Dendritic cell treated with granulocyte-macrophage colony-stimulating factor and Interleukin-4, amounts not matched to agents 40 ng/mL and 50 ng/mL, for 4 days (primary cell): ENCODE results near the gene GPC4.

Experiments
- H3K27ac Mint-ChIP-seq: one replicate; pipeline ENCODE4 v1.8.0; 2022; ENCODE audit warnings: mild to moderate bottlenecking, mixed read lengths
- H3K27me3 Mint-ChIP-seq: one replicate; pipeline ENCODE4 v1.8.0; 2022; ENCODE audit warnings: mild to moderate bottlenecking, mixed read lengths
- H3K36me3 Mint-ChIP-seq: one replicate; pipeline ENCODE4 v1.8.0; 2022; ENCODE audit warnings: low read depth, mixed read lengths
- H3K4me1 Mint-ChIP-seq: one replicate; pipeline ENCODE4 v1.8.0; 2022; ENCODE audit warnings: low read depth, mixed read lengths
- H3K4me3 Mint-ChIP-seq: one replicate; pipeline ENCODE4 v1.8.0; 2022; ENCODE audit warnings: mild to moderate bottlenecking, moderate library complexity, mixed read lengths
- H3K9me3 Mint-ChIP-seq: one replicate; pipeline ENCODE4 v1.8.0; 2022; ENCODE audit warnings: mixed read lengths
- intact Hi-C: fragments of 100-400 bp; cut with micrococcal nuclease; formaldehyde crosslinking; loops from one replicate; pipeline ENCODE4 v1.15.0; 2022

GPC4 gene

GRCh38 chrX:133419911-133420310 lies 4.6 kb upstream of the GPC4 start:
- Mint-ChIP-seq H3K9me3 (no peaks in the 10 kb centered on the region), H3K36me3 (no peaks in the 10 kb centered on the region), H3K27me3 (peaks cover 55% of the 10 kb centered on the region), H3K27ac (no peak overlapping the region), H3K4me1 (peaks cover 2% of the 10 kb centered on the region), H3K4me3 (no peak overlapping the region)
- intact Hi-C loops: no loop called here

DNA sequence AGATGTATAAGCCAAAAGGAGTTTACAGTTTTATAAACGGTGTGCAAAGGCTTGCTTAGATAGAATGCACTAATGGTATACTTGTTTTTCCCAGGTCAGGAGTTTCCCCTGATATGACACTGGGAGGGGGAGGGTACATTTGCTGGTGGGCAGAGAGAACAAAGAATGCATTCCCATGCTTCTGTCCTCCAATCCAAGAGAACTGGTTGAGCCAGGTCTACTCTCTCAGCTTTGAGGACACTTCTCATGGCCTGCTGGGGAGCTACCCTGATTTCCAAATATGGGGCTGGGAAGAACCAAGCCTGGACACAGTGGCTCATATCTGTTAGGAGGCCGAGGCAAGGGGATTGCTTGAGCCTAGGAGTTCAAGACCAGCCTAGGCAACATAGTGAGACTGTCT lies 3.3 kb upstream of the GPC4 start:
- intact Hi-C loops: no loop called here
- Mint-ChIP-seq H3K9me3 (no peaks in the 10 kb centered on the region), H3K27me3 (peaks cover 68% of the 10 kb centered on the region), H3K4me1 (peaks cover 7% of the 10 kb centered on the region), H3K27ac (no peak overlapping the region), H3K36me3 (no peaks in the 10 kb centered on the region), H3K4me3 (no peak overlapping the region)

DNA sequence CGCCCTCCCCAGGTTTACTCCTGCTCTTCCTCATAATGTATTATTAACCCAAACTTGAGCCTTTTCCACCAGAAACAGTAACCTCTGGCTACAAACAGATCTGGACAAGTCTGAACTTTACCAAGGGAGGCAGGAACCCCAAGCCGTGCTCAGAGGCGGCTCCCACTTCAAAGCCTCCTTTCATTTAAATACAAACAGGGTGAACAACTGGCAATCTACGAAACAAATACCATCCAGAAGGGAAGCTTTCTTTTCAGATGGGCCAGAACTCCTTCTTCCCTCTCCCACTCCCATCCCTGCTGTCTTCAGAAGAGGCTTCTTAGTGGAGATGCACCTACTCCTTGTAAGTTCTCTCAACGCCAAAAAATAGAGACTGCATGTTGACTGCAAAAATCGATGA lies 2.1 kb upstream of the GPC4 start:
- Mint-ChIP-seq H3K27me3 (peaks cover 78% of the 10 kb centered on the region), H3K9me3 (no peaks in the 10 kb centered on the region), H3K4me3 (no peak overlapping the region), H3K27ac (no peak overlapping the region), H3K4me1 (peaks cover 7% of the 10 kb centered on the region), H3K36me3 (no peaks in the 10 kb centered on the region)
- intact Hi-C loops: no loop called here

- H3K9me3 Mint-ChIP-seq: no peaks in the 10 kb centered on the region
- no peaks in the 10 kb centered on the region for H3K36me3 Mint-ChIP-seq
- intact Hi-C loops: no loop called here
- H3K4me3 Mint-ChIP-seq: peak overlapping the region; percentile 80
- peaks cover 86% of the 10 kb centered on the region for H3K27me3 Mint-ChIP-seq
- peaks cover 7% of the 10 kb centered on the region for H3K4me1 Mint-ChIP-seq
- peak overlapping the region; percentile 37 for H3K27ac Mint-ChIP-seq
These were observed 648 bp downstream of the GPC4 start for GRCh38 chrX:133414406-133415275.

- Mint-ChIP-seq H3K27ac (no peak overlapping the region), H3K4me3 (no peak overlapping the region), H3K27me3 (peaks cover 76% of the 10 kb centered on the region), H3K4me1 (peaks cover 7% of the 10 kb centered on the region), H3K36me3 (no peaks in the 10 kb centered on the region), H3K9me3 (no peaks in the 10 kb centered on the region)
- intact Hi-C loops: no loop called here
These were observed 1.9 kb downstream of the GPC4 start for GRCh38 chrX:133413218-133413925.

DNA sequence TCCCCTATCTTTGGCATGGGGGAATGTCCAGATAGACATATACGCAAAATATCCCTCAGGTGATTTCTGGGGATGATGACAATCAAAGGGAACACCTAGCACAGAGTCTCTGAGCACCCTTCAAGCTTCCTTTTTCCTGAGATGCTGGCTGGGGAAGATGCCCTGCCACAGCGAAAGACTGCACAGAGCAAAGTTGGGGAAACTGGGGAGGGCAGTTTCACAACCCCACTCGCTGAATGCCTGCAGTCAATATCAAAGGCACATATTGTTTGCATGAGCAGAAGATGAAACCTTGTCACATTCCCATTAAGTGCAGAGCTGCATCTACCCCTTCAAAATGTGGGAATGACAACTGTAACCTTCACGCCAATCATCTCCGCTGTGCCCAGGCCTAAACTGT lies 2.6 kb downstream of the GPC4 start:
- intact Hi-C loops: no loop called here
- Mint-ChIP-seq H3K36me3 (no peaks in the 10 kb centered on the region), H3K27me3 (peaks cover 71% of the 10 kb centered on the region), H3K4me3 (no peak overlapping the region), H3K9me3 (no peaks in the 10 kb centered on the region), H3K4me1 (peaks cover 7% of the 10 kb centered on the region), H3K27ac (no peak overlapping the region)

GRCh38 chrX:133412246-133412645 lies 3.0 kb downstream of the GPC4 start:
- peaks cover 69% of the 10 kb centered on the region for H3K27me3 Mint-ChIP-seq
- intact Hi-C loops: no loop called here

GRCh38 chrX:133410550-133410949 lies 4.7 kb downstream of the GPC4 start:
- intact Hi-C loops: no loop called here
- peaks cover 7% of the 10 kb centered on the region for H3K4me1 Mint-ChIP-seq
- H3K36me3 Mint-ChIP-seq: no peaks in the 10 kb centered on the region
- no peaks in the 10 kb centered on the region for H3K9me3 Mint-ChIP-seq
- peaks cover 56% of the 10 kb centered on the region for H3K27me3 Mint-ChIP-seq
- H3K27ac Mint-ChIP-seq: no peak overlapping the region
- no peak overlapping the region for H3K4me3 Mint-ChIP-seq

More at GRCh38 chrX:133412246-133412645, 3.0 kb downstream of the GPC4 start:
- no peaks in the 10 kb centered on the region for H3K36me3 Mint-ChIP-seq
- no peak overlapping the region for H3K4me3 Mint-ChIP-seq
- H3K27ac Mint-ChIP-seq: no peak overlapping the region
- no peaks in the 10 kb centered on the region for H3K9me3 Mint-ChIP-seq
- H3K4me1 Mint-ChIP-seq: peaks cover 7% of the 10 kb centered on the region

DNA sequence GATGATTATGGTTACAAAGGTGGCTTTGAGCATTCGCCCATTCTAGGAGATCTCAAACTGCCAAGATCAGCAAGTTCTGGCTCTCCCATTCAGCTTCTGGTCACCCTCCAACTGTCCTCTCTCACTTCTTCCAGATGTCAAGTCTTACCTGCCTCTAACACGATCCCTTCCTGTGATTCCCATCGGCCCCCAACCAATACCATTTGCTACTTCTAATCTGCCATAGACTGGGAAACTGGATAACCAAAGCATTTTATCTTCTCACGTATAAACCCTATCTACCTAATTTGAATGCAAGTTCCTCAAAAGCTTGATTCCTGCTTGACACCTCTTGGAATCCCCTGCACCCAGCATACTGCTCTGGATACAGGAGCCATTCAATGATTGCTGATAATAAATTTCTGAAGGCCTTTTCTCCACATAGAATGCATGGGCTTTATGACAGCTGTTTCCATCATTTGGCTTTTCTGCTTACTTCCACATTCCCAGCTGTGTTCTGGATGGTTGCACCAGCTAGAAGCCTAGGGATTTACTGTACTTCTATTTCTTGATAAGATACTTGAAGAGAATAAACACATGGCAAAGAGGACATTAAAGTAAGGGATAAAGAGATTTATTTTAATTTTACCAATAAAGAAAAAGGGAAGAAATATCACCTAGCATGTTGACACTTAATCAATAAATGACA lies 9.6 kb downstream of the GPC4 start:
- Mint-ChIP-seq H3K4me3 (no peak overlapping the region), H3K9me3 (no peaks in the 10 kb centered on the region), H3K36me3 (no peaks in the 10 kb centered on the region), H3K4me1 (no peaks in the 10 kb centered on the region), H3K27ac (no peak overlapping the region), H3K27me3 (peaks cover 16% of the 10 kb centered on the region)
- intact Hi-C loops: no loop called here

DNA sequence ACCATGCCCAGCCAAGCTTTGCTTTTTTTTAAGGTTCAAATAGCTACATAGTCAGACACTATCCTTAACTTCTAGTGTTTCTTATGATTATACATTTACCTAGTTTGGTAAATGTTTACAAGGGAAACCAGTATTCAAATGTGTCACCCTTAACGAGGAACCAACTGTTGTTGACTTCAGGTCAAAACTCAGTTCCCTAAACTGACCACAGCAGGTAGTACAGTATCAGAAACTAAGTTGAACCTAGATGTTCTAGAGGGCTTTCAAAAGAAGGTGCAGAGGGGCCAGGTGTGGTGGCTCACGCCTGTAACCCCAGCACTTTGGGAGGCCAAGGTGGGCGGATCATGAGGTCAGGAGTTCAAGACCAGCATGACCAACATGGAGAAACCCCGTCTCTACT lies 11.3 kb downstream of the GPC4 start:
- intact Hi-C loops: no loop called here

GRCh38 chrX:133402830-133403625 lies 12.3 kb downstream of the GPC4 start:
- Mint-ChIP-seq H3K9me3 (no peaks in the 10 kb centered on the region), H3K4me1 (no peaks in the 10 kb centered on the region), H3K27me3 (peaks cover 7% of the 10 kb centered on the region), H3K27ac (no peak overlapping the region), H3K36me3 (no peaks in the 10 kb centered on the region), H3K4me3 (no peak overlapping the region)
- intact Hi-C loops: no loop called here

More for the DNA sequence above, 11.3 kb downstream of the GPC4 start:
- Mint-ChIP-seq H3K4me3 (no peak overlapping the region), H3K36me3 (no peaks in the 10 kb centered on the region), H3K27ac (no peak overlapping the region), H3K9me3 (no peaks in the 10 kb centered on the region), H3K4me1 (no peaks in the 10 kb centered on the region), H3K27me3 (peaks cover 10% of the 10 kb centered on the region)

- no peaks in the 10 kb centered on the region for H3K4me1 Mint-ChIP-seq
- no peak overlapping the region for H3K27ac Mint-ChIP-seq
These were observed 13.2 kb downstream of the GPC4 start for GRCh38 chrX:133402042-133402453.

DNA sequence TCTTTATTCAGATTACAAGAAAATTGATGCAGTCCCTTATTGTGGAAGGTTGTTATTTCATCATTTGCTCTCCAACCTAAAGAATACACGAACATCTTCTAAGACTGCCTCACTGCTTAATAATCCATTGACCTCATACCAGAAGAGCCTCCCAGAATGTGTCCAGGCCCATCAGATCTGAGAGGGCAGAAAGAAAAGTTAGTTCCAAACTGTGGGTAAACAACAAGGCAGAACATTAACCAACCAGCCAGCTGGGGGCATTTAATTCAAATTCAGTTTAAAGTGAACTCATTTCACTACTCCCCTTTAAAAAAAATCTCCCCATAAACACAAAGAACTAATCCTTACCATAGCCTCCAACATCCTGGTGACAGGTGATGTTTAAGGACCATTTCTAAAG lies 13.8 kb downstream of the GPC4 start:
- Mint-ChIP-seq H3K4me3 (no peak overlapping the region), H3K9me3 (no peaks in the 10 kb centered on the region), H3K27ac (no peak overlapping the region), H3K4me1 (no peaks in the 10 kb centered on the region), H3K27me3 (peaks cover 4% of the 10 kb centered on the region), H3K36me3 (no peaks in the 10 kb centered on the region)
- intact Hi-C loops: no loop called here

More at GRCh38 chrX:133402042-133402453, 13.2 kb downstream of the GPC4 start:
- H3K9me3 Mint-ChIP-seq: no peaks in the 10 kb centered on the region
- H3K36me3 Mint-ChIP-seq: no peaks in the 10 kb centered on the region
- H3K27me3 Mint-ChIP-seq: peaks cover 4% of the 10 kb centered on the region
- intact Hi-C loops: no loop called here
- H3K4me3 Mint-ChIP-seq: no peak overlapping the region
